Measurements from ENCODE around the gene TTLL5. TPM values are rescaled to one million over a fixed set of nuclear protein-coding genes. Genes with fewer than 3 reads are reported as not detected.
"Not testable (repeated sequence)": the region's sequence is repeated elsewhere in the genome, so short reads cannot be mapped to it uniquely, and the experiment has no call there.

The TTLL5 gene
- total RNA-seq, 1 donor from 2014 or later: 37.9 TPM

DNA sequence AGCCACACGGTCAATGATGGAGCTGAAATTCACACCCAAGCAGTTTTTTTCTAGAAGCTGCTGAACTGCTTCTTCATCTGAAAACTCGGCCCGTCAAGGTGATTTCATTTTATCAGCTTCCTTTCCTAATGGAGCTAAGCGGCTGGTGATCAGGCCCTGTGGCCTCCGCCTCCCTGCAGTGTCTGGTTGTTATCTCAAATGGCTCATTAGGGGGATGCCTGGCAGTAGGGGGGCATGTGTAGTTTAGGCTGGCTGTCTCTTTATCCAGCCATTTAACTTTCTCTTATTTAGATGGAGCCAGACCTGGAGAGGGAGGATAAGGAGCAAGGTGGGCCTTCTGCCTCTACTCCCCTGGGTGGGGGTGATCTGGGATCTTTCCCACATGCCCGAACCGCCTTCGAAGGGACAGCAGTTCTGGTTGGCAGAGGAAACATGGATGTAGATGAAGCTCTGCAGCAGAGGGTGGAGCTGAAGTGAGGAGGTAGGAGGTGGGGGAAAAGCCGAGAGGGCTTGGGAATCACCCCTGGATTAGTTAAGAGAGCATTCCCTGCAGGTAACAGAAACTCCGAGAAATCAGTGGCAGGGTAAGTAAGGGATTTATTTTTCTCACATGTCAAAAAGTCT, 256.4 kb downstream of the TTLL5 start:
- ChIA-PET CTCF (interaction anchor here (0.8 kb wide), 1 partner anchor 11 kb away, joined by 6 read pairs; no protein-coding TSS in a partner anchor), POLR2A (no interaction called here)
- DNase-seq: no peak
- H3K4me3 Mint-ChIP-seq: no peak overlapping the region
- H3K9me3 Mint-ChIP-seq: no peaks in the 10 kb centered on the region
- H3K27ac Mint-ChIP-seq: no peak overlapping the region
- H3K4me1 Mint-ChIP-seq: peaks cover 8% of the 10 kb centered on the region
- H3K27me3 Mint-ChIP-seq: no peaks in the 10 kb centered on the region
- intact Hi-C loops (cut with micrococcal nuclease): no loop called here
- ATAC-seq (ENCODE audit: low read depth): no peak
- H3K36me3 Mint-ChIP-seq (ENCODE audit: low read depth): no peaks in the 10 kb centered on the region
- TF ChIP-seq, protein P1, sequence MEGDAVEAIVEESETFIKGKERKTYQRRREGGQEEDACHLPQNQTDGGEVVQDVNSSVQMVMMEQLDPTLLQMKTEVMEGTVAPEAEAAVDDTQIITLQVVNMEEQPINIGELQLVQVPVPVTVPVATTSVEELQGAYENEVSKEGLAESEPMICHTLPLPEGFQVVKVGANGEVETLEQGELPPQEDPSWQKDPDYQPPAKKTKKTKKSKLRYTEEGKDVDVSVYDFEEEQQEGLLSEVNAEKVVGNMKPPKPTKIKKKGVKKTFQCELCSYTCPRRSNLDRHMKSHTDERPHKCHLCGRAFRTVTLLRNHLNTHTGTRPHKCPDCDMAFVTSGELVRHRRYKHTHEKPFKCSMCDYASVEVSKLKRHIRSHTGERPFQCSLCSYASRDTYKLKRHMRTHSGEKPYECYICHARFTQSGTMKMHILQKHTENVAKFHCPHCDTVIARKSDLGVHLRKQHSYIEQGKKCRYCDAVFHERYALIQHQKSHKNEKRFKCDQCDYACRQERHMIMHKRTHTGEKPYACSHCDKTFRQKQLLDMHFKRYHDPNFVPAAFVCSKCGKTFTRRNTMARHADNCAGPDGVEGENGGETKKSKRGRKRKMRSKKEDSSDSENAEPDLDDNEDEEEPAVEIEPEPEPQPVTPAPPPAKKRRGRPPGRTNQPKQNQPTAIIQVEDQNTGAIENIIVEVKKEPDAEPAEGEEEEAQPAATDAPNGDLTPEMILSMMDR (IDR thresholded peaks at IDR 0.05): no peak

DNA sequence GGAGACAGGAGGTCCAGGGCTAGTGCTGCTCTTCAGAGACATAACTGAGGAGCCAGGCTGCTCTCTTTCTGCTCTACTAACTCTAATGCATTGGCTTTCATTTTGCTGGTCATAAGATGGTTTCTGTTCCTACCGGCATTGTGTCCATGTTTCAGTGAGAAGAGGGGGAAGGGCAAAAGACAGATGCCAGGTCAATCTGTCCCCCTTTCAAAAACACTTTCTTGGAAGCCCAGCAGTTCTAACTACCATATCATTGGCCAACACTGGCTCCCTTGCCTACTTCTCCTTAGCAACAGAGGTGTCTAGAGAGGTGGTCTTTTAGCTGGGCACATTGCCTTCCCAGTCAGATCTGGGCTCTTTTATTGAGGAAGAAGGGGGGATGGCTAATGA, 256.9 kb downstream of the TTLL5 start:
- no peaks in the 10 kb centered on the region for H3K9me3 Mint-ChIP-seq
- peaks cover 8% of the 10 kb centered on the region for H3K4me1 Mint-ChIP-seq
- TF ChIP-seq, protein P1 (IDR thresholded peaks at IDR 0.05): no peak
- H3K27me3 Mint-ChIP-seq: no peaks in the 10 kb centered on the region
- DNase-seq (no peak), ATAC-seq (ENCODE audit: low read depth) (no peak)
- intact Hi-C loops (cut with micrococcal nuclease): no loop called here
- no peaks in the 10 kb centered on the region for H3K36me3 Mint-ChIP-seq (ENCODE audit: low read depth)
- ChIA-PET CTCF (interaction anchor here (0.8 kb wide), 1 partner anchor 11 kb away, joined by 6 read pairs; no protein-coding TSS in a partner anchor), POLR2A (no interaction called here)
- no peak overlapping the region for H3K4me3 Mint-ChIP-seq
- H3K27ac Mint-ChIP-seq: no peak overlapping the region

DNA sequence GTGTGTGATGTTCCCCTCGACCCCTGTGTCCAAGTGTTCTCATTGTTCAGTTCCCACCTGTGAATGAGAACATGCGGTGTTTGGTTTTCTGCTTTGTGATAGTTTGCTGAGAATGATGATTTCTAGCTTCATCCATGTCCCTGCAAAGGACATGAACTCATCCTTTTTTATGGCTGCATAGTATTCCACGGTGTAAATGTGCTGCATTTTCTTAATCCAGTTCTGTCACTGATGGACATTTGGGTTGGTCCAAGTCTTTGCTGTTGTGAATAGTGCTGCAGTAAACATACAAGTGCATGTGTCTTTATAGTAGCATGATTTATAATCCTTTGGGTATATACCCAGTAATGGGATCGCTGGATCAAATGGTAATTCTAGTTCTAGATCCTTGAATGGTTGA, 259.4 kb downstream of the TTLL5 start:
- H3K36me3 Mint-ChIP-seq (ENCODE audit: low read depth); H3K9me3 Mint-ChIP-seq; ATAC-seq (ENCODE audit: low read depth); CTCF ChIA-PET; H3K4me3 Mint-ChIP-seq; POLR2A ChIA-PET; H3K4me1 Mint-ChIP-seq; H3K27ac Mint-ChIP-seq; H3K27me3 Mint-ChIP-seq; DNase-seq; intact Hi-C loops (cut with micrococcal nuclease): not testable (repeated sequence)

DNA sequence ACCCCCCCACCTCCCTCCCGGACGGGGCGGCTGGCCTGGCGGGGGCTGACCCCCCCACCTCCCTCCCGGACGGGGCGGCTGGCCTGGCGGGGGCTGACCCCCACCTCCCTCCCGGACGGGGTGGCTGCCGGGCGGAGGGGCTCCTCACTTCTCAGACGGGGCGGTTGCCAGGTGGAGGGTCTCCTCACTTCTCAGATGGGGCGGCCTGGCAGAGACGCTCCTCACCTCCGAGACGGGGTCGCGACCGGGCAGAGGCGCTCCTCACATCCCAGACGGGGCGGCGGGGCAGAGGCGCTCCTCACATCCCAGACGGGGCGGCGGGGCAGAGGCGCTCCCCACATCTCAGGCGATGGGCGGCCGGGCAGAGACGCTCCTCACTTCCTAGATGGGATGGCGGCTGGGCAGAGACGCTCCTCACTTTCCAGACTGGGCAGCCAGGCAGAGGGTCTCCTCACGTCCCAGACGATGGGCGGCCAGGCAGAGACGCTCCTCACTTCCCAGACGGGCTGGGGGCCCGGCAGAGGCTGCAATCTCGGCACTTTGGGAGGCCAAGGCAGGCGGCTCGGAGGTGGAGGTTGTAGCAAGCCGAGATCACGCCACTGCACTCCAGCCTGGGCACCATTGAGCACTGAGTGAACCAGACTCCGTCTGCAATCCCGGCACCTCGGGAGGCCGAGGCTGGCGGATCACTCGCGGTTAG, 264.2 kb downstream of the TTLL5 start:
- intact Hi-C loops (cut with micrococcal nuclease); POLR2A ChIA-PET; H3K27me3 Mint-ChIP-seq; CTCF ChIA-PET; H3K36me3 Mint-ChIP-seq (ENCODE audit: low read depth); DNase-seq; H3K27ac Mint-ChIP-seq; H3K9me3 Mint-ChIP-seq; H3K4me3 Mint-ChIP-seq; ATAC-seq (ENCODE audit: low read depth); H3K4me1 Mint-ChIP-seq: not testable (repeated sequence)

DNA sequence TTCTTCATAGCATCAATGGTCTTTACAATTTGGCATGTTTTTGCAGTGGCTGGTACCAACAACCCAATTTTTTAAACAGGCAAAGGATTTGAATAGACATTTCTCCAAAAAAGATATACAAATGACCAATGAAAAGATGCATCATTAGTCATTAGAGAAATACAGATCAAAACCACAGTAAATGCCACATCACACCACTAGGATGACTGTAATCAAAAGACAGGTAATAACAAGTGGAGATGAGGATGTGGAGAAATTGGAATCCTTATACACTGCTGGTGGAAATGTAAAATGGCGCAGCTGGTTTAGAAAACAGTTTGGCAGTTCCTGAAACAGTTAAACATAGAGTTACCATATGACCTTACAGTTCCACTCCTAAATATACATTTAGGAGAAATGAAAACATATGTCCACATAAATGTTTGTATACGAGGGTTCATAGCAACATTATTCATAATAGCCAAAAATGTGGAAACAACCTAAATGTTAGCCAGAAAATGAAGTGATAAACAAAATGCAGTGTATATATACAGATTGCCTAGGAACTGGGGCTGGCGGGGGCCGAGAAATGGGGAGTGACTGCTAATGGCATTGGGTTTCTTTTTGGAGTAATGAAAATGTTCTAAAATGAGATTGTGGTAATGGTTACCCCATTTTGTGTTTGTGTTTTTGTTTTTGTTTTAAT, 265.5 kb downstream of the TTLL5 start:
- H3K36me3 Mint-ChIP-seq (ENCODE audit: low read depth): no peaks in the 10 kb centered on the region
- intact Hi-C loops (cut with micrococcal nuclease): no loop called here
- H3K27ac Mint-ChIP-seq: no peak overlapping the region
- no peak for ATAC-seq (ENCODE audit: low read depth)
- no peaks in the 10 kb centered on the region for H3K9me3 Mint-ChIP-seq
- ChIA-PET CTCF (no interaction called here), POLR2A (no interaction called here)
- TF ChIP-seq, protein P1 (IDR thresholded peaks at IDR 0.05): no peak
- H3K27me3 Mint-ChIP-seq: no peaks in the 10 kb centered on the region
- no peak overlapping the region for H3K4me3 Mint-ChIP-seq
- DNase-seq: no peak
- H3K4me1 Mint-ChIP-seq: no peaks in the 10 kb centered on the region

DNA sequence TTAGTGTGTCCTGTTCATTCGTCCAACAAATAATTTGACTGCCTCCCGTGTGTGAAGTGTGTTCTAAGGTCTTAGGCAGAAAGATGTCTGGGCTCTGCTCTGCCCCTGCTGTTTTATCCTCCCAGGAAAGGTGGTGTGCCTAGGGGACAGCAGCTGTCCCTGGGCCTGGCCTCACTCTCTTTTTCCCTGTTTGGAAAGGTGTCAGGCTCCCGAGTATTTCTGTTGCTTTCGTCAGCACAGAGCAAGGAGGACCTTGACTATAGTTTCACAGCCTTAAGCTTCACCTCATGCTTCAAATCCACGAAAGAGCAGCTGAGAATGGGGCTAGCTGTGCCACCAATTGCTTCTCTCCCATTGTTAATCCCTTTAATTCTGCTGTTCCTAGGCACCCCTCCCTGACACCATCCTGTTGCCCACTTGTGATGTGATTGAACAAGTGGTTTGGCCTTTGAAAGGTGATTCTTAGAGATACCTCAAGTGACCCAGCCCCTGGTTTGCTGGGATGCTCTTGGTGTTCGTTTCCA, 266.6 kb downstream of the TTLL5 start:
- DNase-seq (no peak), ATAC-seq (ENCODE audit: low read depth) (no peak)
- CTCF ChIA-PET: no interaction called here
- Mint-ChIP-seq H3K36me3 (ENCODE audit: low read depth) (no peaks in the 10 kb centered on the region), H3K4me1 (no peaks in the 10 kb centered on the region), H3K9me3 (no peaks in the 10 kb centered on the region), H3K27ac (no peak overlapping the region), H3K4me3 (no peak overlapping the region), H3K27me3 (no peaks in the 10 kb centered on the region)
- TF ChIP-seq, protein P1 (IDR thresholded peaks at IDR 0.05): no peak
- intact Hi-C loops (cut with micrococcal nuclease): no loop called here
- POLR2A ChIA-PET: no interaction called here

All from activated B cell treated with CpG ODN at 0.5 μM for 24 hours (primary cell).